HepG2 (cell line): ENCODE data around the gene DNAJC5. TPM values are rescaled to one million over a fixed set of nuclear protein-coding genes. Genes with fewer than 3 reads are reported as not detected.
A peak's percentile ranks its signal among the peaks of the same experiment; 100 is the strongest.

Source experiments
- FOXM1 ChIP-seq: sonication (generic); formaldehyde crosslinking; IDR thresholded peaks from 2 replicates; pipeline ENCODE4 v1.5.0; 2020; ENCODE audit warnings: missing genetic modification reagents
- GATAD1 ChIP-seq: IDR thresholded peaks from 2 replicates; pipeline ENCODE4 v1.6.1; 2016; ENCODE audit warnings: missing genetic modification reagents, missing compliant biosample characterization
- HMG20A ChIP-seq: IDR thresholded peaks from 2 replicates; pipeline ENCODE4 v1.6.1; 2016; ENCODE audit warnings: borderline replicate concordance
- HNRNPL ChIP-seq: fragments of 200-400 bp; formaldehyde crosslinking; IDR thresholded peaks from 2 replicates; pipeline ENCODE4 v1.6.1; 2017; ENCODE audit warnings: mild to moderate bottlenecking, low read depth, low read length
- KLF11 ChIP-seq: IDR thresholded peaks from 2 replicates; pipeline ENCODE4 v1.6.1; 2016; ENCODE audit warnings: missing compliant biosample characterization
- MED13 ChIP-seq: sonication (generic); formaldehyde crosslinking; IDR thresholded peaks from 2 replicates; pipeline ENCODE4 v1.5.0; 2020; ENCODE audit warnings: missing genetic modification reagents
- NFYC ChIP-seq: IDR thresholded peaks from 2 replicates; pipeline ENCODE4 v1.6.1; 2016; ENCODE audit warnings: missing genetic modification reagents, missing compliant biosample characterization
- SIN3B ChIP-seq: fragments of 150-350 bp; IDR thresholded peaks from 2 replicates; pipeline ENCODE4 v1.6.1; 2014; ENCODE audit warnings: low read length
- TCF7 ChIP-seq: sonication (generic); IDR thresholded peaks from 2 replicates; pipeline ENCODE4 v1.6.1; 2016; ENCODE audit warnings: antibody characterized with exemption, low read depth
- TMF1 ChIP-seq: sonication (generic); formaldehyde crosslinking; IDR thresholded peaks from 2 replicates; pipeline ENCODE4 v1.8.1; 2022; ENCODE audit warnings: low read depth, missing genetic modification reagents
- ZBTB1 ChIP-seq: sonication (generic); formaldehyde crosslinking; IDR thresholded peaks from 2 replicates; pipeline ENCODE4 v1.4.0; 2020; ENCODE audit warnings: missing genetic modification reagents, borderline replicate concordance
- ZFP41 ChIP-seq: sonication (generic); formaldehyde crosslinking; IDR thresholded peaks from 2 replicates; pipeline ENCODE4 v1.4.0; 2020; ENCODE audit warnings: mild to moderate bottlenecking, missing genetic modification reagents, borderline replicate concordance
- ZNF761 ChIP-seq: sonication (generic); formaldehyde crosslinking; conservative IDR thresholded peaks from 2 replicates; pipeline ENCODE4 v1.4.0; 2020; ENCODE audit warnings: mild to moderate bottlenecking, missing genetic modification reagents
- polyA plus RNA-seq, 8 experiments: library from polyadenylated mRNA; depleted of rRNA in 3 of 8; stranded (reverse) in 7 of 8; unstranded in 1 of 8; fragments of >200 nt; fragmentation: Illumina TruSeq in 4 of 8; extraction: Trizol in 4 of 8; gene quantifications; 2 replicates each; pipeline versions ENCODE4 v1.2.1 to v1.2.3, GENCODE V29; 2011 to 2016; ENCODE audit warnings: low read depth in 4 of 8, missing spikeins in 1 of 8, mixed read lengths in 1 of 8; ENCODE audit not compliant: insufficient read depth in 1 of 8
- total RNA-seq, 5 experiments: library from RNA; depleted of rRNA; stranded (reverse); fragments of >200 nt; fragmentation: Illumina TruSeq; extraction: Trizol; gene quantifications; 2 replicates each; pipeline ENCODE4 v1.2.3, GENCODE V29; 2016; ENCODE audit warnings: low read depth in 1 of 5
- TF ChIP-seq, protein P1 (sequence below): sonication (generic); formaldehyde crosslinking; IDR thresholded peaks from 2 replicates; pipeline ENCODE4 v1.9.0; 2022; ENCODE audit warnings: missing genetic modification reagents, mild to moderate bottlenecking, borderline replicate concordance
- TF ChIP-seq, protein P2 (sequence below): sonication (generic); formaldehyde crosslinking; IDR thresholded peaks from 2 replicates; pipeline ENCODE4 v1.4.0; 2020; ENCODE audit warnings: mild to moderate bottlenecking, missing genetic modification reagents
- TF ChIP-seq, protein P3 (sequence below): sonication (generic); formaldehyde crosslinking; IDR thresholded peaks from 2 replicates; pipeline ENCODE4 v1.4.0; 2020; ENCODE audit warnings: missing genetic modification reagents, mild to moderate bottlenecking, borderline replicate concordance

The DNAJC5 gene
- total and polyA plus RNA-seq, 2 of the 13 experiments (the other 11 are each of a cell fraction or from before 2014, with no cell fraction given) = 42.8 to 64.5 TPM

DNA sequence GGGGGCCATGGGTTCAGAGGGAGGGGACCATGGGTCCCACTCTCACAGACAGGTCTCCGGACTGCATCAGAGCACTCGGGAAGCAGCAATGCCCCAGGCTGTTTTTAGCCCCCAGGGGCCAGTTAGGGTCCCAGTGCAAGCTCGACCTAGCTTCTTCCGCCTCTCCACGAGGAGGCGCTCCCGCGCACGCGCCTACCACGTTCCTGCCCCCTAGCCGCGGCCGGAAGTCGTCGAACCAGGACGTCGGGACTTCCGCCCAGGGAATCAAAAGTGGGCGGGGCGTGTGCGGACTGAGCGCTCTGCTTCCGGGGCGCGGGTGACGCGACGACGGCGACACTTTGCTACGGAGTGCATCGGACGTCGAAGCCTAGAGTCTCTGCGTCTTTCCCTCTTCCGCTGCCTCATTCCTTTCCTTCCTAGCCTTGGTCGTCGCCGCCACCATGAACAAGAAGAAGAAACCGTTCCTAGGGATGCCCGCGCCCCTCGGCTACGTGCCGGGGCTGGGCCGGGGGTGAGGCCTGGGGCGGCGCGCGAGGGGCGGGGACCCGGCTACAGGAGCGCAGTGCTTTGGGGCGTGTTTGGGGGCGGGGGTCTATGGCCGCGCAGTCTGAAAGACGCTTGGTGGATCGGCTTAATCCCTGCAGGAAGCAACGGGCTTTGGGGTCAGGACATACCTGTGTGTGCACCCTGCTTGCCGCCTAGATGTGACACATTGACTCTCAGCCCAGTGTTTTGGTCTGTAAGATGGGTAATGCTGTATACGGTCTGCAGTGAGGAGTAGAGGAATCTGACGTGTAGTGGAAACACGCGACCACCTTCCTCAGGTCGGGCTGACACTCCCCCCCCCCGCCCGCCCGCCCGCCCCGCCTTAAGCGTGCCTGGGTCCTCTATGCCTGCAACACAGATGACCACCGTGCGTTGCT is 86.1 kb downstream of the DNAJC5 start, which contains the start of gene PRPF6 (continued):
- TF ChIP-seq HNRNPL (0 out of 2 replicates have a peak, but pooled peaks have one; percentile 61), NFYC (CRISPR knock-in tag) (peak; percentile 61), FOXM1 (no peak), GATAD1 (peak; percentile 100), ZBTB1 (CRISPR knock-in tag) (no peak; the same call in 1 of the 2 replicates), MED13 (CRISPR knock-in tag) (peak; percentile 76), KLF11 (peak; percentile 96), SIN3B (peak; percentile 92), ZFP41 (CRISPR knock-in tag) (peak; percentile 97), TMF1 (CRISPR knock-in tag) (no peak), ZNF761 (CRISPR knock-in tag) (peak; percentile 56; the same call in 1 of the 2 replicates), TCF7 (no peak; the same call in 1 of the 2 replicates), HMG20A (CRISPR knock-in tag) (no peak)
- TF ChIP-seq, protein P1, sequence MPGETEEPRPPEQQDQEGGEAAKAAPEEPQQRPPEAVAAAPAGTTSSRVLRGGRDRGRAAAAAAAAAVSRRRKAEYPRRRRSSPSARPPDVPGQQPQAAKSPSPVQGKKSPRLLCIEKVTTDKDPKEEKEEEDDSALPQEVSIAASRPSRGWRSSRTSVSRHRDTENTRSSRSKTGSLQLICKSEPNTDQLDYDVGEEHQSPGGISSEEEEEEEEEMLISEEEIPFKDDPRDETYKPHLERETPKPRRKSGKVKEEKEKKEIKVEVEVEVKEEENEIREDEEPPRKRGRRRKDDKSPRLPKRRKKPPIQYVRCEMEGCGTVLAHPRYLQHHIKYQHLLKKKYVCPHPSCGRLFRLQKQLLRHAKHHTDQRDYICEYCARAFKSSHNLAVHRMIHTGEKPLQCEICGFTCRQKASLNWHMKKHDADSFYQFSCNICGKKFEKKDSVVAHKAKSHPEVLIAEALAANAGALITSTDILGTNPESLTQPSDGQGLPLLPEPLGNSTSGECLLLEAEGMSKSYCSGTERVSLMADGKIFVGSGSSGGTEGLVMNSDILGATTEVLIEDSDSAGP (CRISPR knock-in tag) = peak; percentile 95
- TF ChIP-seq, protein P2, sequence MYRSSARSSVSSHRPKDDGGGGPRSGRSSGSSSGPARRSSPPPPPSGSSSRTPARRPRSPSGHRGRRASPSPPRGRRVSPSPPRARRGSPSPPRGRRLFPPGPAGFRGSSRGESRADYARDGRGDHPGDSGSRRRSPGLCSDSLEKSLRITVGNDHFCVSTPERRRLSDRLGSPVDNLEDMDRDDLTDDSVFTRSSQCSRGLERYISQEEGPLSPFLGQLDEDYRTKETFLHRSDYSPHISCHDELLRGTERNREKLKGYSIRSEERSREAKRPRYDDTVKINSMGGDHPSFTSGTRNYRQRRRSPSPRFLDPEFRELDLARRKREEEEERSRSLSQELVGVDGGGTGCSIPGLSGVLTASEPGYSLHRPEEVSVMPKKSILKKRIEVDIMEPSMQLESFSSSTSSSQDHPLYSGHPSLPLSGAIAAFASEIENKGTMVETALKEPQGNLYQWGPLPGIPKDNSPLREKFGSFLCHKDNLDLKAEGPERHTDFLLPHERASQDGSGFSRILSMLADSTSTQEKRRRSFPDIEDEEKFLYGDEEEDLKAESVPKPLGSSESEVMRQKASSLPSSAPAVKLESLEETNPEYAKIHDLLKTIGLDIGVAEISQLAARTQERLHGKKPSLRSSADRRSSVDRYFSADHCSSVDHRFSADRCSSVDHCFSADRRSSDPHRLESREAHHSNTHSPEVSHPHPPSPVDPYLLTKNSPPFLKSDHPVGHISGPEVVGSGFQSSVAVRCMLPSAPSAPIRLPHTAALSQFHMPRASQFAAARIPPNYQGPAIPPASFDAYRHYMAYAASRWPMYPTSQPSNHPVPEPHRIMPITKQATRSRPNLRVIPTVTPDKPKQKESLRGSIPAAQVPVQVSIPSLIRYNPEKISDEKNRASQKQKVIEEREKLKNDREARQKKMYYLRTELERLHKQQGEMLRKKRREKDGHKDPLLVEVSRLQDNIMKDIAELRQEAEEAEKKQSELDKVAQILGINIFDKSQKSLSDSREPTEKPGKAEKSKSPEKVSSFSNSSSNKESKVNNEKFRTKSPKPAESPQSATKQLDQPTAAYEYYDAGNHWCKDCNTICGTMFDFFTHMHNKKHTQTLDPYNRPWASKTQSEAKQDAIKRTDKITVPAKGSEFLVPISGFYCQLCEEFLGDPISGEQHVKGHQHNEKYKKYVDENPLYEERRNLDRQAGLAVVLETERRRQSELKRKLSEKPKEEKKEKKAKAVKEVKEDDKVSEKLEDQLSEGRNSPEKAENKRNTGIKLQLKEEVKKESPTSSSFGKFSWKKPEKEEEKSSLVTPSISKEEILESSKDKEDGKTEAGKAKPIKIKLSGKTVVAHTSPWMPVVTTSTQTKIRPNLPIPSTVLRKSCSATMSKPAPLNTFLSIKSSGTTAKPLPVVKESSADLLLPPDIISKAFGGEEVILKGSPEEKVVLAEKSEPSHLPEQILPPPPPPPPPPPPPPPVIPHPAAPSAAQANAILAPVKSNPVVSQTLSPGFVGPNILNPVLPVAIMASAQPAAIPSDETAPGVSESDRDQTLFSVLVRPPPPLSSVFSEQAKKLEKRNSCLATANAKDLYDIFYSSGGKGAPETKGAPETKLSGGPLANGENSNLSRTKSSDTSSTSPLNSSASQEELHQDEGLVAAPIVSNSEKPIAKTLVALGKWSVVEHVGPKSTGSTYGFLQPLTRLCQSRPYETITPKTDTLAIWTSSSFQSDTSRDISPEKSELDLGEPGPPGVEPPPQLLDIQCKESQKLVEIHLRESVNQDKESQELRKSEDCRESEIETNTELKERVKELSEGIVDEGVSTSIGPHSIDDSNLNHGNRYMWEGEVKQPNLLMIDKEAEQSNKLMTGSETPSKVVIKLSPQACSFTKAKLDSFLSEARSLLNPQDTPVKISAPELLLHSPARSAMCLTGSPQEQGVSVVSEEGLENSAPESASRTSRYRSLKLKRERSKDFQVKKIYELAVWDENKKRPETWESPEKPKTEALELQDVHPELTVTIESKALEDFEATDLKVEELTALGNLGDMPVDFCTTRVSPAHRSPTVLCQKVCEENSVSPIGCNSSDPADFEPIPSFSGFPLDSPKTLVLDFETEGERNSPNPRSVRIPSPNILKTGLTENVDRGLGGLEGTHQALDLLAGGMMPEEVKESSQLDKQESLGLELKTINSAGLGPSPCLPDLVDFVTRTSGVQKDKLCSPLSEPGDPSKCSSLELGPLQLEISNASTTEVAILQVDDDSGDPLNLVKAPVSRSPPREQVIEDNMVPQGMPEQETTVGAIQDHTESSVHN = peak; percentile 90
- TF ChIP-seq, protein P3, sequence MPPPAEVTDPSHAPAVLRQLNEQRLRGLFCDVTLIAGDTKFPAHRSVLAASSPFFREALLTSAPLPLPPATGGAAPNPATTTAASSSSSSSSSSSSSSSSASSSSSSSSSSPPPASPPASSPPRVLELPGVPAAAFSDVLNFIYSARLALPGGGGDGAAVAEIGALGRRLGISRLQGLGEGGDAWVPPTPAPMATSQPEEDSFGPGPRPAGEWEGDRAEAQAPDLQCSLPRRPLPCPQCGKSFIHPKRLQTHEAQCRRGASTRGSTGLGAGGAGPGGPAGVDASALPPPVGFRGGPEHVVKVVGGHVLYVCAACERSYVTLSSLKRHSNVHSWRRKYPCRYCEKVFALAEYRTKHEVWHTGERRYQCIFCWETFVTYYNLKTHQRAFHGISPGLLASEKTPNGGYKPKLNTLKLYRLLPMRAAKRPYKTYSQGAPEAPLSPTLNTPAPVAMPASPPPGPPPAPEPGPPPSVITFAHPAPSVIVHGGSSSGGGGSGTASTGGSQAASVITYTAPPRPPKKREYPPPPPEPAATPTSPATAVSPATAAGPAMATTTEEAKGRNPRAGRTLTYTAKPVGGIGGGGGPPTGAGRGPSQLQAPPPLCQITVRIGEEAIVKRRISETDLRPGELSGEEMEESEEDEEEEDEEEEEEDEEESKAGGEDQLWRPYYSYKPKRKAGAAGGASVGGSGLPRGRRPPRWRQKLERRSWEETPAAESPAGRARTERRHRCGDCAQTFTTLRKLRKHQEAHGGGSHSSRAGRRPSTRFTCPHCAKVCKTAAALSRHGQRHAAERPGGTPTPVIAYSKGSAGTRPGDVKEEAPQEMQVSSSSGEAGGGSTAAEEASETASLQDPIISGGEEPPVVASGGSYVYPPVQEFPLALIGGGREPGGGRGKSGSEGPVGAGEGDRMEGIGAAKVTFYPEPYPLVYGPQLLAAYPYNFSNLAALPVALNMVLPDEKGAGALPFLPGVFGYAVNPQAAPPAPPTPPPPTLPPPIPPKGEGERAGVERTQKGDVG (CRISPR knock-in tag) = peak; percentile 95
